HG03175 (cell line): ENCODE results near the gene DNASE1.

Experiments used
- ATAC-seq: cut with Tn5 transposase; IDR thresholded peaks from one replicate; pipeline ENCODE4 v1.9.1; 2021; ENCODE audit warnings: mild to moderate bottlenecking, moderate library complexity; ENCODE audit not compliant: unreplicated experiment

Gene DNASE1

DNA sequence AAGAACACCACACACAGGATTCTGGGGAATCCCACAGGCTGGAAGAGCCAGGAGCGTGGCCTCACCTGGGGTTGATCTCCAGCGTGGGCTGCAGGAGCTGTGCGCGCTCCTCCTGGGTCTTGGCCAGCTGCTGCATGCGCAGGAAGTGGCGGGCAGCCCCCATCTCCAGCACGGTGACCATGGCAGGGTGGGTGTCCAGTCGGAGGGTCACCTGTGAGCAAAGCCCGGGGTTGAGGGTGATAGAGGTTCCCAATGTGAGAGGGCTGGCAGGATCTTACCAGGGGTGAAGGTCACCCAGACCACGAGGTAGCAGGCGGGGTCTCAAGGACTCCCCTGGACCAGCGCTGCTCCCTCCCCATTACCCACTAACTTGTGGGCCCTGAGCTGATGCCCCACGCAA, 7.4 kb downstream of the DNASE1 start:
- no peak for ATAC-seq

- no peak for ATAC-seq
Measured at GRCh38 chr16:3662601-3663000, 8.1 kb downstream of the DNASE1 start.

DNA sequence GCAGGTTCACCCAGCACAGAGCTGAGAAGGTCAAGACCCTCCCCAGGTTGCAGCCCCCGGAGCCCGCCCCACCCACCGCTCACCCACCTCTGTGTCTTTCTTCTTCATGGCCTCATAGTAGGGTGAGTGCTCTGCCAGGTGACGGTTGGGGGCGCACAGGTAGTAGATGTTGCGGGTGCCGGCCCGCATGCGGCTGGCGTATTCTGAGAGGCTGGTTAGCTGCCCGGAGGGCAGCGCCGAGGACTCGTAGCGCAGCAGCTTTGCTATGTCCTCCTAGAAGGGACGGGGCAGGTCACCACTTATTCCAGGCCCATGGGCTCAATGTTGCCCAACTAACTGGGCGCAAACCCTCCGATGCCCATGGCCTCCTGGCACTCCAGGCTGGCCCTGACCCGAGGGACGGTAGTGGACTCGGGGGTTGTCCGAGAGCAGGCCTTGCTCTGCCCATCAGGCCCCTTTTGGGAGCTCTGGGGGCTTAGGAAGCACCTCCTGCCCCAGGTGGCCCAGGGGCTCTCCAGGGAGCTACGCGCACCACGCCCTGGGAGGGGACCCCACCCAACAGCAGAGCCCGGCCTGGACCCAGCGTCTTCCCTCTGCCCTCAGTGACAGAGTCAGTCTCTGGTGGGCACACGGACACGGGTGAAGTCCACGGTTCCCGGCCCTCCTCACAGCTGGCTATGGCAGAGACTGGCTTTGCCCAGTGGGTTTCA, 9.9 kb downstream of the DNASE1 start:
- no peak for ATAC-seq

- ATAC-seq, result no peak
Measured at GRCh38 chr16:3665508-3665907, 11.0 kb downstream of the DNASE1 start.

- no peak for ATAC-seq
Measured at GRCh38 chr16:3668626-3669025, 14.1 kb downstream of the DNASE1 start.

DNA sequence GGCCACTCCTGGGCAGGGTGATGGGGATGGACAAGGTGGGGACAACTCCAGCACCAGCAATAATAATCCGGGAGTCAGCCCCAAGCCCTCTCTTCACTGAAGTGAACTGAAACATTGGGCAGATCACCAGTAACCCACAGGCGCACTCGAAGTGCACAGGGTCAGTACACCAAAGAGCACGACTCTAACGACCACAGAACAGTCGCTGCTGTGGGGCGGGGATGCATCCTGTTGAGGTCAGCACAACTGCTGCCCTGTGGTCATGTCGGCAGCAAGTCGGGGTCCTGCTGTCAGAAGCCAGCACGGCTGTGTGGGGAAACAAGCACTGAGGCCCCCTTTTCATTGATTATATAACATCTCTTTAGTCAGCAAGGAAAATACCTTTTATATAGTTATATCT, 14.6 kb downstream of the DNASE1 start:
- ATAC-seq, result no peak

GRCh38 chr16:3670711-3671110, 16.2 kb downstream of the DNASE1 start:
- no peak for ATAC-seq

DNA sequence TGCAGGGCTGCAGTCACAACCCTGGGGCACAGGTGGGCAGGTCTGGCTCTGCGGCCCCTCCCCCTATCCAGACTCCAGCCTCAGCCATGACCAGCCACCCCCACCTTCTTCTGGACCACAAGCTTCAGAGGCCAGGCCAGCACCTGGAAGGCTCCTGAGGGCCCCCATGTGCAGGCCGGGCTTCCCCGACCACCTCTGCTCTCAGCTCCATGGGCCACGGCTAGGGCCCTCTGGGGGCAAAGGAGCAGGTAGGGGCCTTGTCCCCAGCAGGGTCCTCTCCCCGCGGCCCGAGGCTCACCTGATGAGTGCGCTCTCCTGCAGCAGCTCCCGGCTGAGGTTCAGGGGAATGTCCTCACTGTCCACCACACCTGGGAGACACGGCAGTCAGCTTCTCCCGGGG, 16.9 kb downstream of the DNASE1 start:
- no peak for ATAC-seq

- ATAC-seq, result no peak
Measured at GRCh38 chr16:3672571-3673041, 18.1 kb downstream of the DNASE1 start.

GRCh38 chr16:3673201-3673600, 18.7 kb downstream of the DNASE1 start:
- no peak for ATAC-seq

DNA sequence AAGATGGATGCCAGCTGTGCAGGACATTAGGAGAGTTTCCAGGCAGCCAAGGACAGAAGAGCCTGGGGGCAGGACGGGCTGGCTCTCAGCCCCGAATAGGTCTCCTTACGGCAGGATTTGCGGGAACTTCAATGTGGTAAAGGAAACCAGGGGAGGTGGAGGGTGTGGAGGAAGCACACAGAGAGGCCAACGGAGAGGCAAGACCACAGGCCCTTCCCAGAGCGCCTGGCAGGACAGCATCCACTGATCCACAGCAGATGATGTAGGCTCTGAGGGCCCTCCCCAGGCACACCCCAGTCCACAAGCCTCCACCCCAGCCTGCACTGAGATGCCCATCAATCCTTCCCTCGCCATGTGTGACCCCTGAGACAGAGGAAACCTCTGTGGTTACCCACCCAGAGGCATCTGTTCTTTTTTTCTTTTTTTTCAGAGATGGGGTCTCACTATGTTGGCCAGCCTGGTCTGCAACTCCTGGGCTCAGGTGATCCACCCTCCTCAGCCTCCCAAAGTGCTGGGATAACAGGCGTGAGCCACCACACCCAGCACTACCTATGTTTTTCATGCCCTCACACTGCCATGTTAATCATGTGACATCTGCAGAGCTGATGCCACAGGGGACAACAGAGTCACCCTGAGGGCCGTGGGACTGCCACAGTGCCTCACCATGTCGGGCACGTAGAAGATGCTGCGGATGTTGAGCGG, 19.3 kb downstream of the DNASE1 start:
- no peak for ATAC-seq

DNA sequence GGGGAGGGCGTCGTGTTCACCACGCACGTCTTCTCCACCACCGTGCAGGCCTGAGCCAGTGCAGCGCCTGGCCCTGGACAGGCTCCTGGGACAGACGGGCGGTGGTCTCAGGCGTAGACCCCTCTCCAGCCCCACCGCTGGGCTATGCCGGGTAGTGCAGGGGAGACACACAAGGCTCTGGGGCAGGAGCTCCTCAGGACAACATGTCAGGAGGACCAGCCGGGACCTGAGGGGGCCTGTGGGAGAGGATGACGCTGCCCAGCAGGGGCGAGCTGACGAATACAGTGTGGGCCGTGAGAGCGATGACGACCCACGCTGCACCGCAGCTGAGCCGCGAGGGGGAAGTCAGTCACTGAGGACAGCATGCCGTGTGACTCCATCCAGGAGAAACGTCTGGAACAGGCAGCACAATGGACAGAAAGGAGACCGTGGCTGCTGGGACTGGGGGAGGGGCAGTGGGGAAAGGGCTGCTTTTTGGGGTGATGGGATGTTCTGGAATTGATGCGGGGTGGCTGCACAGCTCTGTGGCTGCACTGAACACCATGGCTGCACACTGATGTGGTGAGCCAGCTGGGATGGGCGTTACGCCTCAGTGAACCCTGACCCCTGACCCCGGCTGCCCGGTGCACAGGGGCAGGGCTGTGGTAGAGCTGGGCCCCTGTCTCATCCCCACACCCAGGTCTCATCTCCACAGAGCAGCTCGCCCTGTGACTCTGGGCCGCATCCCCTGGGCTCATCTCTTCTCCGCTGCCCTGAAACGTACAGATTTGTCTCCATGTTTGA, 20.2 kb downstream of the DNASE1 start:
- no peak for ATAC-seq

DNA sequence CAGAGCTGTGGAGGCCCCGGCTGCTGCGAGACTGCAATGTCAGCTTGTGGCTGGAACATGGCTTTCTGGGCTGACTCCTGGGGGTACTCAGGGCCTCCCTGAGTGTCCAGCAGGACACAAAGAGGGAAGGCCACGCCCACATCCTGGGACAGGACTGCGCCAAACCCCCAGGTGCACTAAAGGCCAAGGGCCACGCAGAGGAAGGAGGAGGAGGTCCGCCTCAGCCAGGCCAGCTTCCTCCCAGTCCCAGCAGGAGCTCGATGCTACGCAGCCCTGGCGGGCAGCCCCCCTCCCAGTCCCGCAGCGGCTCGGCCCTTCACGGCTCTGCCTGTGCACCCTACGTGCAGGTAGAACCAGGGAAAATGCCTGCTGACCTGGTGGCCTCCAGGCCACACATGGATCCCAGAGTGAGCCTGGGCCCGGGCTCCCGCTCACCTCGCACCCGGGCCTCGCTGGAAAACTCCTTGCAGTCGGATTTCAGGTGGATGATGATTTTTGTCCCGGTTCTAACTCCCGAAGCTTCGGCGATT, 21.2 kb downstream of the DNASE1 start:
- no peak for ATAC-seq

DNA sequence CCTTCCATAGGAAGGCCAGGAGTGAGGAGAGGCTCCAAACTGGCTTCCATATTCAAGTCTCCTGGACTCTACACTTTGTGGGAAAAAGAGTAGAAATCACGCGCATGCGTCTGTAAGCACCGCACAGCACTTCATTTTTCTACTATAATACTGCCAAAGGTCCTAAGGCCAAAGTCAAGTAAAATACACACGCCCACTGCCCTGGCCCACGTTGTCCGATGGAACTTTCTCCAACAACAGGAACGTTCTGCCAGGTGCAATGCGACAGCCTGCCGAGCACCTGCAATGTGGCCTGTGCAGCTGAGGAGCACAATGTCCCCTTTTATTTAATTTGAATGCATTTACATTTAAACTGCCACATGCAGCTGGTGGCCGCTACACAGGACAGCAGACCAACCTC, 23.5 kb downstream of the DNASE1 start:
- no peak for ATAC-seq

- ATAC-seq, result no peak
Measured at GRCh38 chr16:3681206-3681605, 26.7 kb downstream of the DNASE1 start.

DNA sequence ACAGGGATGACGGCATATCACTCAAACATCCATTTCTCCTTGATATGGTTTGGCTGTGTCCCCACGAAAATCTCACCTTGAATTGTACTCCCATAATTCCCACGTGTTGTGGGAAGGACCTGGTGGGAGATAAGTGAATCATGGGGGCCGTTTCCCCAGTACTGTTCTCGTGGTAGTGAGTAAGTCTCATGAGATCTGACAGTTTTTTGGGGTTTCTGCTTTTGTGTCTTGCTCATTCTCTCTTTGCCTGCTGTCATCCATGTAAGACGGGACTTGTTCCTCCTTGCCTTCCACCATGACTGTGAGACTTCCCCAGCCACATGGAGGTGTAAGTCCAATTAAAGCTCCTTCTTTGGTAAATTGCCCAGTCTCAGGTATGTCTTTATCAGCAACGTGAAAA, 32.5 kb downstream of the DNASE1 start:
- ATAC-seq, result no peak

DNA sequence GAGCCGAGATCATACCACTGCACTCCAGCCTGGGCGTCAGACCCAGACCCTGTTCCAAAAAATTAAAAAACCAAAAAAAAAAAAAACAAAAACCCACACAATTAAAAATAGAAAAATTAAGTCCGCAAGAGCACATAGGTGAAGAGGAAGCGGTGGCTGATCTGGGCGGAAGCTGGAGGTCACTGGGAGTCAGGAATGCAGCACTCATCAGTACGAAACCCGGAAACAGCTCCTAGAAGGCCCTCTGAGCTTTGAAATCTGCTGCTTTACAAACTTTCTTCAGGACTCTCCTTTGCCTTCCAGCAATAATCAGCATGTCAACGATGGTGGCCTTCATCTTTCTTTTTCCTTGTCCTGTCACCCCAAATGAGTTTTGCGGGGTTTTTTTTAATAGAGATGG, 33.3 kb downstream of the DNASE1 start:
- ATAC-seq, result no peak

DNA sequence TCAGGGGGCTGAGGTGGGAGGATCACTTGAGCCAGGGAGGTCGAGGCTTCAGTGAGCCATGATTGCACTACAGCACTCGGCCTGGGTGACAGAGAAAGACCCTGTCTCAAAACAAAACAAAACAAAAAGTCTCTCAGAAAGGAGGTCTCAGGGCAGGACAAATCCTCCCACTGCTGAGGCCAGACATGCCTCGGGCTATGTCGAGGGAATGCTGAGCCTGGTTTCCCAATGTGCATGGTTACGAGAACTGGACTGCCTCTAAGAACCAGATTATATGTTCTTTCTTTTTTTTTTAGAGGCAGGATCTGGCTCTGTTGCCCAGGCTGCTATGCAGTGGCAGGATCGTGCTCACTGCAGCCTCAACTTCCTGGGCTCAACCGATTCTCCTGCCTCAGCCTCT, 35.2 kb downstream of the DNASE1 start:
- no peak for ATAC-seq

- ATAC-seq, result peak; percentile 71
Measured at GRCh38 chr16:3690470-3690928, 36.0 kb downstream of the DNASE1 start.

GRCh38 chr16:3690980-3691720, 36.7 kb downstream of the DNASE1 start:
- ATAC-seq, result no peak

GRCh38 chr16:3691761-3692160, 37.3 kb downstream of the DNASE1 start:
- ATAC-seq, result no peak
